Testis (tissue), 2 donors: ENCODE data around the gene DRAP1.

Experiments
- POLR2A ChIP-seq: fragments of 450-650 bp; IDR thresholded peaks from one replicate; pipeline ENCODE4 v1.6.1; 2017; ENCODE audit warnings: antibody characterized with exemption, mild to moderate bottlenecking, moderate library complexity
- TF ChIP-seq, protein P1 (sequence below), 3 experiments: fragments of 450-650 bp in 2 of 3; fragments of 200-600 bp in 1 of 3; sonication (generic) in 1 of 3; IDR thresholded peaks; one replicate each; pipeline ENCODE4 v1.5.1; 2016 to 2019; ENCODE audit warnings: antibody characterized with exemption in 3 of 3, mild to moderate bottlenecking in 2 of 3, moderate library complexity in 1 of 3

DNA sequence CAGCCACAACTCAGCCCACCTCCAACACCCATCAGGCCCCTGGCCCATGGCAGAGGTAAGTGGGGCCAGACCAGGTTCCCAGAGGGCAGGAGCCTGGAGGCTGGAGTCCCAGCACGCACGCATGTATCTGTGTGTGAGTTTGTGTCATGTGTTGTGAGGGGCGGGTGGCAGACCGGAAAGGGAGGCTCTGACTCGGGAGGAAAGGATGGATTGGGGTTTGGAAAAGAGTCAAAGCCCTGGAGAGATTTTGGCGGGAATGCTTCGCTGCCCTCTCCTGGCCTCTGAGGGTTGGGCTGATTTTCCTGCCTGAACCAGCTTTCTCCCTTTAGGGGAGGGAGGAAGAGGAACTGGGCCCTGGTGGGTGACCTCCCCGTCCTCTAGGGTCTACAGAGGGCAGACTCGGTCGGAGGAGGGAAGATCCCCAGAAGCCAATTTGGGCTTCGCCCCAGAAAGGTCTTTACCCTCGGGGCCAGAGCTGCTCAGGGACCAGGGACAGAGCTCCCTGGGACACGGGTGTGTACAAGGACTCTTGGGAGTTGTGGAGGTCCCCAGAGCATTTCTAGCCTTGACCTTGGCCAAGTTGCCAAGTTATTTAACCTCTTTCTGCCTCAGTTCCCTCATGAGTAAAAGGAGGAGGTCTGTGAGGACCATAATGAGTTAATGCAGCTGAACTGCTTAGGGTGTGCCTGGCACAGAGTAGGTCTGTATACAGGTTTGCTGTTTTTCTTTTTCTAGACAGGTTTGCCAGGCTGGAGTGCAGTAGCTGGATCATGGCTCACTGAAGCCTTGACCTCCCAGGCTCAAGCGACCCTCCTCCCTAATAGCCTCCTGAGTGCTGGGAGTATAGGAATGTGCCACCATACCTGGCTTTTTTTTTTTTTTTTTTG lies 7.3 kb upstream of the DRAP1 start:
- TF ChIP-seq, protein P1, sequence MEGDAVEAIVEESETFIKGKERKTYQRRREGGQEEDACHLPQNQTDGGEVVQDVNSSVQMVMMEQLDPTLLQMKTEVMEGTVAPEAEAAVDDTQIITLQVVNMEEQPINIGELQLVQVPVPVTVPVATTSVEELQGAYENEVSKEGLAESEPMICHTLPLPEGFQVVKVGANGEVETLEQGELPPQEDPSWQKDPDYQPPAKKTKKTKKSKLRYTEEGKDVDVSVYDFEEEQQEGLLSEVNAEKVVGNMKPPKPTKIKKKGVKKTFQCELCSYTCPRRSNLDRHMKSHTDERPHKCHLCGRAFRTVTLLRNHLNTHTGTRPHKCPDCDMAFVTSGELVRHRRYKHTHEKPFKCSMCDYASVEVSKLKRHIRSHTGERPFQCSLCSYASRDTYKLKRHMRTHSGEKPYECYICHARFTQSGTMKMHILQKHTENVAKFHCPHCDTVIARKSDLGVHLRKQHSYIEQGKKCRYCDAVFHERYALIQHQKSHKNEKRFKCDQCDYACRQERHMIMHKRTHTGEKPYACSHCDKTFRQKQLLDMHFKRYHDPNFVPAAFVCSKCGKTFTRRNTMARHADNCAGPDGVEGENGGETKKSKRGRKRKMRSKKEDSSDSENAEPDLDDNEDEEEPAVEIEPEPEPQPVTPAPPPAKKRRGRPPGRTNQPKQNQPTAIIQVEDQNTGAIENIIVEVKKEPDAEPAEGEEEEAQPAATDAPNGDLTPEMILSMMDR (IDR thresholded peaks at IDR 0.05) = peak in 1 of 3 experiments; percentile 19
- TF ChIP-seq POLR2A = no peak
